Stimulated activated CD8-positive, alpha-beta memory T cell treated with anti-CD3 and anti-CD28 coated beads, Interleukin-4, amount 100 ng/mL, for 48 hours (primary cell): ENCODE measurements around the gene UBE2U.

Experiments
- DNase-seq: peaks from one replicate; pipeline ENCODE4 v3.0.0-alpha.2; 2020

Gene UBE2U

GRCh38 chr1:64296459-64296858, 93.0 kb downstream of the UBE2U start:
- no peak for DNase-seq

GRCh38 chr1:64302194-64302593, 98.8 kb downstream of the UBE2U start:
- DNase-seq: no peak

GRCh38 chr1:64302971-64303370, 99.5 kb downstream of the UBE2U start:
- no peak for DNase-seq

- DNase-seq: no peak
Observed at GRCh38 chr1:64304823-64305222, 101.4 kb downstream of the UBE2U start.

GRCh38 chr1:64308866-64309265, 105.4 kb downstream of the UBE2U start:
- DNase-seq: no peak

GRCh38 chr1:64309431-64309831, 106.0 kb downstream of the UBE2U start:
- no peak for DNase-seq

- DNase-seq: no peak
Observed at GRCh38 chr1:64310760-64311159, 107.3 kb downstream of the UBE2U start.

GRCh38 chr1:64312431-64312830, 109.0 kb downstream of the UBE2U start:
- DNase-seq: no peak

- no peak for DNase-seq
Observed at GRCh38 chr1:64315402-64315801, 112.0 kb downstream of the UBE2U start.
